OCI-LY7 (cell line): ENCODE results near the gene CADM4. TPM values are rescaled to one million over a fixed set of nuclear protein-coding genes. Genes with fewer than 3 reads are reported as not detected.

Experiments
- BruUV-seq: library from RNA; stranded (reverse); fragments of 400-500 nt; replicated peaks from 2 replicates; lab custom pipeline; 2021; lab: Mats Ljungman, UMichigan
- CTCF ChIA-PET: fragments of 300-600 bp; sonication (Branson Sonifier 250); formaldehyde crosslinking; loops from one replicate; lab custom pipeline; 2022; ENCODE audit warnings: antibody characterized with exemption; ENCODE audit not compliant: unreplicated experiment; lab: Charles Lee
- POLR2A ChIA-PET: fragments of 300-600 bp; sonication (Branson Sonifier 250); formaldehyde crosslinking; loops from one replicate; lab custom pipeline; 2022; ENCODE audit warnings: antibody characterized with exemption; lab: Charles Lee
- DNase-seq: peaks from one replicate; pipeline ENCODE4 v3.0.0-alpha.2; 2015; ENCODE audit warnings: low spot score
- H2AFZ ChIP-seq: fragments of 200-600 bp; sonication (generic), shearing (Covaris generic); 2 replicates; pipeline ENCODE4 v1.6.1; 2014; ENCODE audit warnings: mild to moderate bottlenecking, antibody characterized with exemption, low read length, moderate library complexity
- H3K27ac ChIP-seq: fragments of 200-600 bp; sonication (generic); 2 replicates; pipeline ENCODE4 v1.5.1; 2014; ENCODE audit warnings: mixed run types, low read depth, mild to moderate bottlenecking, moderate library complexity, low read length, inconsistent platforms; ENCODE audit not compliant: poor library complexity, severe bottlenecking
- H3K36me3 ChIP-seq: fragments of 200-600 bp; sonication (generic); 2 replicates; pipeline ENCODE4 v1.6.1; 2014; ENCODE audit warnings: mild to moderate bottlenecking, antibody characterized with exemption, low read length, moderate library complexity, mixed read lengths; ENCODE audit not compliant: insufficient read depth
- H3K4me1 ChIP-seq: fragments of 200-600 bp; sonication (generic); 2 replicates; pipeline ENCODE4 v1.5.1; 2014; ENCODE audit warnings: mild to moderate bottlenecking, low read length; ENCODE audit not compliant: insufficient read depth, poor library complexity, severe bottlenecking
- H3K4me2 ChIP-seq: fragments of 200-600 bp; sonication (generic); 2 replicates; pipeline ENCODE4 v1.6.1; 2014; ENCODE audit warnings: mild to moderate bottlenecking, low read length
- H3K4me3 ChIP-seq: fragments of 200-600 bp; sonication (generic); 2 replicates; pipeline ENCODE4 v1.5.1; 2014; ENCODE audit warnings: mild to moderate bottlenecking, low read depth, low read length; ENCODE audit not compliant: poor library complexity, severe bottlenecking
- H3K79me2 ChIP-seq: fragments of 200-600 bp; sonication (generic); 2 replicates; pipeline ENCODE4 v1.6.1; 2016; ENCODE audit warnings: low read depth, mild to moderate bottlenecking, low read length, moderate library complexity, mixed read lengths; ENCODE audit not compliant: insufficient read depth
- H3K9me2 ChIP-seq: fragments of 200-600 bp; sonication (generic); 2 replicates; pipeline ENCODE4 v1.6.1; 2016; ENCODE audit warnings: mild to moderate bottlenecking, low read length, mixed read lengths; ENCODE audit not compliant: insufficient read depth
- H3K9me3 ChIP-seq: fragments of 200-600 bp; sonication (generic); 2 replicates; pipeline ENCODE4 v1.6.1; 2014; ENCODE audit warnings: mild to moderate bottlenecking, mixed run types, low read length, mixed read lengths
- H4K20me1 ChIP-seq: fragments of 200-600 bp; sonication (generic); 2 replicates; pipeline ENCODE4 v1.6.1; 2014; ENCODE audit warnings: mild to moderate bottlenecking, antibody characterized with exemption, low read length, moderate library complexity, mixed read lengths; ENCODE audit not compliant: insufficient read depth
- CTCF ChIP-seq: fragments of 200-600 bp; sonication (generic); conservative IDR thresholded peaks from 2 replicates; pipeline ENCODE4 v1.5.1; 2014; ENCODE audit warnings: mild to moderate bottlenecking, antibody characterized with exemption, low read length, moderate library complexity, mixed read lengths
- EZH2phosphoT487 ChIP-seq: fragments of 200-600 bp; sonication (generic); IDR thresholded peaks from 2 replicates; pipeline ENCODE4 v1.6.1; 2018; ENCODE audit warnings: low read depth, borderline replicate concordance, mild to moderate bottlenecking, mixed run types, antibody characterized with exemption, low read length, moderate library complexity, mixed read lengths
- intact Hi-C: fragments of 100-400 bp; cut with micrococcal nuclease; formaldehyde crosslinking; loops from one replicate; pipeline ENCODE4 v1.10.0; 2022; ENCODE audit not compliant: unreplicated experiment
- total RNA-seq, 2 experiments: library from RNA; depleted of rRNA in 1 of 2; stranded (reverse); fragments of >200 nt in 1 of 2; shearing (Covaris generic) in 1 of 2; gene quantifications; 2 replicates each; pipeline ENCODE4 v1.2.3, GENCODE V29; 2014 to 2022

Gene CADM4
- total RNA-seq, 2 experiments from 2014 or later = not detected

GRCh38 chr19:43620061-43621001 lies 19.3 kb downstream of the CADM4 start:
- TF ChIP-seq EZH2phosphoT487 (no peak), CTCF (no peak)
- no peaks in the 10 kb centered on the region for H3K9me3 ChIP-seq
- peaks cover 19% of the 10 kb centered on the region for H3K4me1 ChIP-seq
- TSS peak; percentile 59 for BruUV-seq
- no peaks in the 10 kb centered on the region for H4K20me1 ChIP-seq
- CTCF ChIA-PET = no interaction called here
- H2AFZ ChIP-seq = peak overlapping the region; percentile 12; the same call in 1 of the 2 replicates
- no peak for DNase-seq
- intact Hi-C loops = no loop called here
- H3K36me3 ChIP-seq = no peaks in the 10 kb centered on the region
- no peaks in the 10 kb centered on the region for H3K9me2 ChIP-seq
- H3K4me3 ChIP-seq = peak overlapping the region; percentile 72
- H3K4me2 ChIP-seq = peak overlapping the region; percentile 89
- peaks cover 42% of the 10 kb centered on the region for H3K79me2 ChIP-seq
- peak overlapping the region; percentile 79 for H3K27ac ChIP-seq
- POLR2A ChIA-PET = no interaction called here

GRCh38 chr19:43619262-43620060 lies 20.2 kb downstream of the CADM4 start, which contains the start of gene ZNF428:
ZNF428 (minus strand) TSS chr19:43619629; CDS start chr19:43614304, 5,325 bp downstream.
- CTCF ChIA-PET = no interaction called here
- intact Hi-C loops = no loop called here
- Histone ChIP-seq H3K4me3 (peak within 1 kb of the TSS; percentile 72), H4K20me1 (no peaks in the 10 kb centered on the region), H3K79me2 (peaks cover 42% of the 10 kb centered on the region), H3K4me1 (peaks cover 19% of the 10 kb centered on the region), H3K36me3 (0 out of 2 replicates have a peak, but pooled peaks cover 4% of the 10 kb centered on the region), H3K9me3 (no peaks in the 10 kb centered on the region), H3K4me2 (peak within 1 kb of the TSS; percentile 89), H3K9me2 (no peaks in the 10 kb centered on the region), H3K27ac (peak within 1 kb of the TSS; percentile 79), H2AFZ (peak within 1 kb of the TSS; percentile 12)
- TF ChIP-seq CTCF = no peak
- TF ChIP-seq EZH2phosphoT487 = no peak
- no TSS peak for BruUV-seq
- POLR2A ChIA-PET = no interaction called here
- peak; percentile 97 for DNase-seq
